ENCODE data around the gene CHRNA9.

DNA sequence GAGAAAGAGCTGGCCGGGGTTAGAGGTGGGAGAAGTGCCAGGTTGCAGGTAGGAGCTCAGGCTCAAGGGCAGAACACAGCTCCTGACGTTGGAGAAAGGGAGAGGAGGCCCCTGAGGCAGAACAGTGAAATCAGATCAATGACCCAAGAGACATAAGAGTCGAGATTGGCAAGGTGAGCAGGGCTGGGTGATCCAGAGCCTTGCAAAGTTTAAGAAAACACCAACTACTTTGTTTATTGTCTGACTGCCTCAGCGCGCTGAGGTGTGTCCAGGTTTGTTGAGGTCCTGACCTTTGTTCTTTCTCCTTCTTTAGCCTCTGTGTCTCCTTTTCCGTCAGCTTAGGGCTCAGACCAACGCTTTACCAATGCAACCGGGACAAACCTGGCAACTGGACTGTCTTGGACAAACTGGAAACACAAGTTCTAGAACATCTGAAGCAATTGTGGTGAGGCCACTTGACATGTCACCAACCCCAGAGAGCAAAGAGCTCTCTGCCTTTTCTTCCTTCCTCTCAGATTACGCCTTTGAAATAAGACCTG lies 28.3 kb downstream of the CHRNA9 start:
- no peak for TF ChIP-seq CTCF (IDR thresholded peaks at IDR 0.05)
- no peak for TF ChIP-seq POLR2A (IDR thresholded peaks at IDR 0.05)

Measured in adrenal gland (tissue), 5 donors.